Ovary (tissue), 3 donors: ENCODE data around the gene RTL1.

Experiments used
- CTCF ChIP-seq, 3 donors: fragments of 450-650 bp in 2 of 3; fragments of 200-600 bp in 1 of 3; IDR thresholded peaks; one replicate each; pipeline versions ENCODE4 v1.5.1 to v1.8.0; 2016 to 2022; ENCODE audit warnings: antibody characterized with exemption in 3 of 3, mild to moderate bottlenecking in 1 of 3
- EP300 ChIP-seq: sonication (generic); formaldehyde crosslinking; IDR thresholded peaks from one replicate; pipeline ENCODE4 v1.6.1; 2017; ENCODE audit warnings: antibody characterized with exemption
- donor health status: DM: no; HTN: no; CAD: no.

- TF ChIP-seq CTCF (IDR thresholded peaks at IDR 0.05), result no peak
- TF ChIP-seq EP300, result no peak
Observed at GRCh38 chr14:100866666-100867630, 36.6 kb downstream of the RTL1 start.
